Endothelial cell of umbilical vein (primary cell): ENCODE measurements around the gene IP6K1. TPM values are rescaled to one million over a fixed set of nuclear protein-coding genes. Genes with fewer than 3 reads are reported as not detected.

Experiments used
- BruUV-seq: library from RNA; stranded (reverse); fragments of 400-500 nt; replicated peaks from 2 replicates; lab custom pipeline; 2021; lab: Mats Ljungman, UMichigan
- CTCF ChIA-PET: fragments of 300-600, 350-600 bp; sonication (Branson Sonifier 250); formaldehyde crosslinking; loops from one replicate; lab custom pipeline; 2021; ENCODE audit warnings: antibody characterized with exemption, inconsistent platforms; lab: Charles Lee
- POLR2A ChIA-PET: fragments of 300-600, 350-600 bp; sonication (Branson Sonifier 250); formaldehyde crosslinking; loops from one replicate; lab custom pipeline; 2021; ENCODE audit warnings: antibody characterized with exemption, inconsistent platforms; lab: Charles Lee
- DNase-seq: peaks from one replicate; pipeline ENCODE4 v3.0.0-alpha.2; 2011; ENCODE audit warnings: low read depth, low spot score
- FAIRE-seq: peaks from 2 replicates; lab custom pipeline; 2011; peaks lifted over from hg19 to GRCh38; lab: Jason Lieb, UNC
- H2AFZ ChIP-seq: 2 replicates; pipeline ENCODE4 v1.6.0; 2012; ENCODE audit warnings: low read depth, low read length, control low read depth, inconsistent platforms
- H3K27ac ChIP-seq: 2 replicates; pipeline ENCODE4 v1.5.1; 2011; ENCODE audit warnings: low read depth, mild to moderate bottlenecking, control low read depth, low read length, moderate library complexity; ENCODE audit not compliant: insufficient read depth
- H3K27me3 ChIP-seq, 2 experiments: 2 replicates each; pipeline versions ENCODE4 v1.6.0 to v1.6.1; 2011; ENCODE audit warnings: low read length in 2 of 2, mixed read lengths in 1 of 2; ENCODE audit not compliant: control insufficient read depth in 2 of 2, insufficient read depth in 2 of 2
- H3K36me3 ChIP-seq, 2 experiments: 2 replicates in 1 of 2; 3 replicates in 1 of 2; pipeline ENCODE4 v1.5.1; 2011; ENCODE audit warnings: low read length in 2 of 2, mild to moderate bottlenecking in 1 of 2, moderate library complexity in 1 of 2; ENCODE audit not compliant: control insufficient read depth in 2 of 2, insufficient read depth in 2 of 2; ENCODE audit errors: extremely low read depth in 1 of 2
- H3K4me1 ChIP-seq: 3 replicates; pipeline ENCODE4 v1.5.1; 2011; ENCODE audit warnings: mild to moderate bottlenecking, low read length; ENCODE audit not compliant: control insufficient read depth, insufficient read depth; ENCODE audit errors: extremely low read depth
- H3K4me2 ChIP-seq: 2 replicates; pipeline ENCODE4 v1.6.1; 2011; ENCODE audit warnings: low read length, control low read depth, mixed read lengths; ENCODE audit not compliant: insufficient read depth
- H3K4me3 ChIP-seq, 3 experiments: fragments of 200-600 bp in 1 of 3; sonication (generic), shearing (Covaris generic) in 1 of 3; replicated peaks in 1 of 3; 2 replicates each; pipeline ENCODE4 v1.5.1; 2011 to 2016; ENCODE audit warnings: control low read depth in 3 of 3, low read length in 3 of 3, mild to moderate bottlenecking in 2 of 3, inconsistent platforms in 1 of 3, low read depth in 1 of 3, moderate library complexity in 1 of 3; ENCODE audit not compliant: insufficient read depth in 1 of 3
- H3K79me2 ChIP-seq: 2 replicates; pipeline ENCODE4 v1.6.0; 2012; ENCODE audit warnings: low read length, inconsistent platforms; ENCODE audit not compliant: control insufficient read depth, insufficient read depth
- H3K9ac ChIP-seq: replicated peaks from 2 replicates; pipeline ENCODE3; 2011; ENCODE audit warnings: low read length, control low read depth; ENCODE audit not compliant: insufficient read depth; ENCODE audit errors: extremely low read depth
- H3K9me1 ChIP-seq: replicated peaks from 3 replicates; pipeline ENCODE4 v1.6.0; 2011; ENCODE audit warnings: mild to moderate bottlenecking, low read length; ENCODE audit not compliant: control insufficient read depth, insufficient read depth; ENCODE audit errors: extremely low read depth
- H3K9me3 ChIP-seq: replicated peaks from 2 replicates; pipeline ENCODE4 v1.5.1; 2012; ENCODE audit warnings: low read length, inconsistent platforms; ENCODE audit not compliant: control insufficient read depth, insufficient read depth
- H4K20me1 ChIP-seq: replicated peaks from 2 replicates; pipeline ENCODE3; 2011; ENCODE audit warnings: mild to moderate bottlenecking, low read length; ENCODE audit not compliant: control insufficient read depth, insufficient read depth; ENCODE audit errors: extremely low read depth
- EZH2 ChIP-seq: IDR thresholded peaks from 2 replicates; pipeline ENCODE4 v1.6.1; 2012; ENCODE audit warnings: borderline replicate concordance, low read depth, mild to moderate bottlenecking, moderate library complexity, low read length, inconsistent platforms; ENCODE audit not compliant: severe bottlenecking
- FOS ChIP-seq: IDR thresholded peaks from 2 replicates; pipeline ENCODE4 v1.6.1; 2011; ENCODE audit warnings: mild to moderate bottlenecking, low read length, moderate library complexity, borderline replicate concordance; ENCODE audit not compliant: insufficient read depth
- GATA2 ChIP-seq: IDR thresholded peaks from 2 replicates; pipeline ENCODE4 v1.7.0; 2011; ENCODE audit warnings: low read depth, mild to moderate bottlenecking, moderate library complexity, mixed read lengths, low read length; ENCODE audit not compliant: insufficient read length, insufficient read depth
- JUN ChIP-seq: IDR thresholded peaks from 2 replicates; pipeline ENCODE4 v1.6.1; 2011; ENCODE audit warnings: borderline replicate concordance, low read depth; ENCODE audit not compliant: insufficient read length, insufficient read depth
- MYC ChIP-seq: IDR thresholded peaks from one replicate; pipeline ENCODE4 v1.6.1; 2011; ENCODE audit warnings: mild to moderate bottlenecking, low read depth, low read length
- POLR2A ChIP-seq: IDR thresholded peaks from 2 replicates; pipeline ENCODE4 v1.6.1; 2012; ENCODE audit warnings: low read depth, mild to moderate bottlenecking, control low read depth, low read length
- POLR2AphosphoS5 ChIP-seq: IDR thresholded peaks from 2 replicates; pipeline ENCODE4 v1.6.1; 2012; ENCODE audit warnings: low read depth, mild to moderate bottlenecking, control low read depth, low read length, moderate library complexity; ENCODE audit not compliant: insufficient read depth
- dilution Hi-C: fragments of 300-500 bp; cut with MboI; formaldehyde crosslinking; loops from one replicate; pipeline ENCODE4 v1.15.0; 2019; ENCODE audit warnings: low sequenced_read_pairs; ENCODE audit not compliant: extremely low pct_ligation_motif_present
- intact Hi-C: fragments of 100-400 bp; cut with micrococcal nuclease; formaldehyde crosslinking; loops from one replicate; pipeline ENCODE4 v1.10.0; 2022
- polyA plus RNA-seq, 4 experiments: library from polyadenylated mRNA; depleted of rRNA in 3 of 4; stranded (reverse) in 3 of 4; unstranded in 1 of 4; fragments of >200 nt; gene quantifications; 2 replicates each; pipeline versions ENCODE4 v1.2.1 to v1.2.3, GENCODE V29; 2011 to 2012; ENCODE audit warnings: missing spikeins in 1 of 4
- total RNA-seq: library from RNA; stranded (reverse); gene quantifications from 2 replicates; pipeline ENCODE4 v1.2.3, GENCODE V29; 2021
- TF ChIP-seq, protein P1 (sequence below), 2 donors: IDR thresholded peaks; 1 replicate in 1 of 2; 2 replicates in 1 of 2; pipeline ENCODE4 v1.5.1; 2011; ENCODE audit warnings: low read length in 2 of 2, mild to moderate bottlenecking in 2 of 2, moderate library complexity in 2 of 2, control low read depth in 1 of 2, inconsistent platforms in 1 of 2, low read depth in 1 of 2; ENCODE audit not compliant: insufficient read depth in 1 of 2; ENCODE audit errors: extremely low read depth in 1 of 2
- TF ChIP-seq, protein P2 (sequence below): IDR thresholded peaks from 2 replicates; pipeline ENCODE4 v1.6.1; 2011; ENCODE audit not compliant: insufficient read depth, insufficient read length

IP6K1 gene
- total and polyA plus RNA-seq, 2 donors (not counting 3 experiments of a cell fraction or from before 2014, with no cell fraction given), result 42.7 to 60.8 TPM

DNA sequence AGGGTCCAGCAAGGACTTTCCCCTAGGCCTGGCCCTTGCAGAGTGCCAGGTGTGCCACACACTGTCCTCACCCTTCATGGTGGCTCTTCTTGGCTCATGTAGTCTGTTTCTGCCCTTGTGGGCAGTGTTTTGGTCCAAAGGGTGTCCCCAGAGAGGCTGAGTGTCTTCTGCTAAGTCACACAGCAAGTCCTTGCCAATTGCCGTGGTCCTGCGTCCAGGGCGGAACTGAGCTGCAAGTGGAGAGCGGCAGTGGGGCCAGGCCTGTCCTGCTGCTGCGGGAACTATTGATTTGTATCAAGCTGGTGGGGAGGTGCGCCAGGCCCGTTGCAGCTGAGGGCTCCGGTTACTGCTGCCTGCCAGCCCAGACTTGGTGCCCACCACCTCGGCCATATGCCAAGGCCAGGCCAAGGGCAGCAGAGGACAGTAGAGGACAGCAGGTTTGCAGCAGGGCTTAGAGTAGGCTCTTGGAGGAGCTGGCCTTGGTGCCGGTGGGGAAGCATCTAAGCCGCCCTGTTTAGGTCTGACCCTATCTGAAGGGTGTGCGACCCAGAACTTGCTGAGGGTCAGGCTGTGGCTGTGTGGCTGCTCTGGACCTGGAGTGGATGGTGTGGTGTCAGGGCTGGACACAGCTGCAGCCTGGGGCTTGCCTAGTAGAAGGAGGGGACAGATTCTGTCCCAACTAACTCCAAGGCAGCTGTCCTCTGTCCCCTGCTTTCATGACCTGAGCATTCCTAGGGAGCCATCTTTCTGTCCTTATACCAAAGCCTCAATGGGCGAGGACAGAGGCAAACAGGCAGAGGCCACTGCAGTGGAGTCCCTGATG is 71.4 kb downstream of the IP6K1 start:
- no peaks in the 10 kb centered on the region for H3K9me3 ChIP-seq
- no peaks in the 10 kb centered on the region for H3K27me3 ChIP-seq
- dilution Hi-C loops (no loop called here), intact Hi-C loops (no loop called here)
- ChIA-PET CTCF (interaction anchor here (1.6 to 2.3 kb wide), 2 partner anchors 12 to 175 kb away, joined by 4 to 7 read pairs; no protein-coding TSS in a partner anchor), POLR2A (no interaction called here)
- FAIRE-seq (no peak), DNase-seq (no peak)
- H3K36me3 ChIP-seq, result peaks cover 0 to 3% of the 10 kb centered on the region in 2 experiments
- H3K4me1 ChIP-seq, result peaks cover 7% of the 10 kb centered on the region
- H3K4me2 ChIP-seq, result no peak overlapping the region
- no peak overlapping the region for H3K9ac ChIP-seq
- H3K9me1 ChIP-seq, result no peaks in the 10 kb centered on the region
- H2AFZ ChIP-seq, result no peak overlapping the region
- H3K27ac ChIP-seq, result no peak overlapping the region
- H3K79me2 ChIP-seq, result no peaks in the 10 kb centered on the region
- no peak overlapping the region for H3K4me3 ChIP-seq
- TF ChIP-seq EZH2 (no peak), MYC (no peak), POLR2A (no peak), POLR2AphosphoS5 (no peak), GATA2 (no peak), JUN (no peak), FOS (no peak)
- TF ChIP-seq, protein P1, sequence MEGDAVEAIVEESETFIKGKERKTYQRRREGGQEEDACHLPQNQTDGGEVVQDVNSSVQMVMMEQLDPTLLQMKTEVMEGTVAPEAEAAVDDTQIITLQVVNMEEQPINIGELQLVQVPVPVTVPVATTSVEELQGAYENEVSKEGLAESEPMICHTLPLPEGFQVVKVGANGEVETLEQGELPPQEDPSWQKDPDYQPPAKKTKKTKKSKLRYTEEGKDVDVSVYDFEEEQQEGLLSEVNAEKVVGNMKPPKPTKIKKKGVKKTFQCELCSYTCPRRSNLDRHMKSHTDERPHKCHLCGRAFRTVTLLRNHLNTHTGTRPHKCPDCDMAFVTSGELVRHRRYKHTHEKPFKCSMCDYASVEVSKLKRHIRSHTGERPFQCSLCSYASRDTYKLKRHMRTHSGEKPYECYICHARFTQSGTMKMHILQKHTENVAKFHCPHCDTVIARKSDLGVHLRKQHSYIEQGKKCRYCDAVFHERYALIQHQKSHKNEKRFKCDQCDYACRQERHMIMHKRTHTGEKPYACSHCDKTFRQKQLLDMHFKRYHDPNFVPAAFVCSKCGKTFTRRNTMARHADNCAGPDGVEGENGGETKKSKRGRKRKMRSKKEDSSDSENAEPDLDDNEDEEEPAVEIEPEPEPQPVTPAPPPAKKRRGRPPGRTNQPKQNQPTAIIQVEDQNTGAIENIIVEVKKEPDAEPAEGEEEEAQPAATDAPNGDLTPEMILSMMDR (IDR thresholded peaks at IDR 0.05; ENCODE audit: extremely low read depth in 1 of 2, insufficient read depth in 1 of 2, low read depth in 1 of 2, low read length in 2 of 2), result no peak
- TF ChIP-seq, protein P2, sequence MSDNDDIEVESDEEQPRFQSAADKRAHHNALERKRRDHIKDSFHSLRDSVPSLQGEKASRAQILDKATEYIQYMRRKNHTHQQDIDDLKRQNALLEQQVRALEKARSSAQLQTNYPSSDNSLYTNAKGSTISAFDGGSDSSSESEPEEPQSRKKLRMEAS, result no peak
- no TSS peak for BruUV-seq
- H4K20me1 ChIP-seq, result no peaks in the 10 kb centered on the region
